ENCODE data around the gene GALNT7.

DNA sequence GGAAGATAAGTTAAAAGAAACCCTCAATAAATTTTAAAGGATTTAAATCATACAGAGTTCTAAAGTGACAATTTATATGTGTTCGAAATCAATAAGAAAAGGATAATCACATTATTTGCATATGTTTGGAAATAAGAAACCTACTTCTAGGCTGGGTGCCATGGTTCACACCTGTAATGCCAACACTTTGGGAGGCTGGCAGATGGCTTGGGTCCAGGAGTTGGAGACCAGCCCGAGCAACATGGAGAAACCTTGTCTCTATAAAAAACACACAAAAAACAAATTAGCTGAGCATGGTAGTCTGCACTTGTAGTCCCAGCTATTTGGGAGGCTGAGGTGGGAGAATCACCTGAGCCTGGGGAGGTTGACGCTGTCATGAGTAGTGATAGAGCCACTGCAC lies 194.1 kb downstream of the GALNT7 start:
- TF ChIP-seq, protein P1, sequence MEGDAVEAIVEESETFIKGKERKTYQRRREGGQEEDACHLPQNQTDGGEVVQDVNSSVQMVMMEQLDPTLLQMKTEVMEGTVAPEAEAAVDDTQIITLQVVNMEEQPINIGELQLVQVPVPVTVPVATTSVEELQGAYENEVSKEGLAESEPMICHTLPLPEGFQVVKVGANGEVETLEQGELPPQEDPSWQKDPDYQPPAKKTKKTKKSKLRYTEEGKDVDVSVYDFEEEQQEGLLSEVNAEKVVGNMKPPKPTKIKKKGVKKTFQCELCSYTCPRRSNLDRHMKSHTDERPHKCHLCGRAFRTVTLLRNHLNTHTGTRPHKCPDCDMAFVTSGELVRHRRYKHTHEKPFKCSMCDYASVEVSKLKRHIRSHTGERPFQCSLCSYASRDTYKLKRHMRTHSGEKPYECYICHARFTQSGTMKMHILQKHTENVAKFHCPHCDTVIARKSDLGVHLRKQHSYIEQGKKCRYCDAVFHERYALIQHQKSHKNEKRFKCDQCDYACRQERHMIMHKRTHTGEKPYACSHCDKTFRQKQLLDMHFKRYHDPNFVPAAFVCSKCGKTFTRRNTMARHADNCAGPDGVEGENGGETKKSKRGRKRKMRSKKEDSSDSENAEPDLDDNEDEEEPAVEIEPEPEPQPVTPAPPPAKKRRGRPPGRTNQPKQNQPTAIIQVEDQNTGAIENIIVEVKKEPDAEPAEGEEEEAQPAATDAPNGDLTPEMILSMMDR (IDR thresholded peaks at IDR 0.05; ENCODE audit: low read depth, low read length): no peak
- TF ChIP-seq POLR2A (IDR thresholded peaks at IDR 0.05; ENCODE audit: extremely low read depth, insufficient read length) (no peak), MYC (IDR thresholded peaks at IDR 0.05; ENCODE audit: low read depth, low read length) (no peak)
- TF ChIP-seq, protein P2, sequence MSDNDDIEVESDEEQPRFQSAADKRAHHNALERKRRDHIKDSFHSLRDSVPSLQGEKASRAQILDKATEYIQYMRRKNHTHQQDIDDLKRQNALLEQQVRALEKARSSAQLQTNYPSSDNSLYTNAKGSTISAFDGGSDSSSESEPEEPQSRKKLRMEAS (IDR thresholded peaks at IDR 0.05; ENCODE audit: low read depth, low read length): no peak
